Lung (tissue), 12 donors: ENCODE measurements around the gene GCM1. TPM values are rescaled to one million over a fixed set of nuclear protein-coding genes. Genes with fewer than 3 reads are reported as not detected.

Source experiments
- ATAC-seq: fragments of 200-7000 bp; cut with Tn5 transposase; one replicate; pipeline ENCODE4 v1.9.1; 2020; ENCODE audit warnings: moderate number of reproducible peaks; ENCODE audit not compliant: insufficient read depth, low FRiP score
- DNase-seq, 3 donors: peaks; one replicate each; pipeline ENCODE4 v3.0.0-alpha.2; 2013 to 2017
- H3K27ac ChIP-seq, 2 donors: one replicate each; pipeline ENCODE4 v1.5.1; 2013; ENCODE audit warnings: mild to moderate bottlenecking in 2 of 2, moderate library complexity in 2 of 2, control low read depth in 1 of 2, inconsistent platforms in 1 of 2, low read depth in 1 of 2, low read length in 1 of 2
- H3K27me3 ChIP-seq, 3 donors: one replicate each; pipeline ENCODE4 v1.5.1; 2013; ENCODE audit warnings: low read length in 2 of 3; ENCODE audit not compliant: control insufficient read depth in 3 of 3, insufficient read depth in 3 of 3
- H3K36me3 ChIP-seq, 4 donors: one replicate each; pipeline ENCODE4 v1.5.1; 2013; ENCODE audit warnings: low read length in 4 of 4, mild to moderate bottlenecking in 1 of 4, moderate library complexity in 1 of 4; ENCODE audit not compliant: control insufficient read depth in 4 of 4, insufficient read depth in 4 of 4
- H3K4me1 ChIP-seq, 5 donors: one replicate each; pipeline ENCODE4 v1.5.1; 2013; ENCODE audit warnings: low read length in 5 of 5, mild to moderate bottlenecking in 2 of 5, moderate library complexity in 1 of 5; ENCODE audit not compliant: control insufficient read depth in 5 of 5, insufficient read depth in 5 of 5
- H3K4me3 ChIP-seq: one replicate; pipeline ENCODE4 v1.5.1; 2013; ENCODE audit warnings: mild to moderate bottlenecking, control low read depth, moderate library complexity
- H3K9ac ChIP-seq, 2 donors: one replicate each; pipeline ENCODE4 v1.5.1; 2013; ENCODE audit warnings: low read length in 2 of 2, control low read depth in 1 of 2; ENCODE audit not compliant: insufficient read depth in 1 of 2
- H3K9me3 ChIP-seq, 4 donors: one replicate each; pipeline ENCODE4 v1.5.1; 2013; ENCODE audit warnings: low read length in 3 of 4, mild to moderate bottlenecking in 1 of 4, moderate library complexity in 1 of 4; ENCODE audit not compliant: control insufficient read depth in 4 of 4, insufficient read depth in 3 of 4
- CTCF ChIP-seq: IDR thresholded peaks from 2 replicates; pipeline ENCODE4 v1.5.1; 2012; ENCODE audit warnings: mild to moderate bottlenecking; ENCODE audit errors: control extremely low read depth, extremely low read depth
- WGBS, 2 donors: extraction: QIAGEN DNeasy Blood & Tissue Kit; methylation state at CpG; one replicate each; pipeline ENCODE4 v1.1.7; 2013; 5-methylcytosine and 5-hydroxymethylcytosine counted together
- polyA plus RNA-seq, 2 donors: library from polyadenylated mRNA; stranded (reverse); fragments of 200-250 nt; gene quantifications; one replicate each; pipeline ENCODE4 v1.2.1, GENCODE V29; 2013
- total RNA-seq, 2 donors: library from RNA; depleted of rRNA in 1 of 2; stranded (reverse); fragments of >200 nt in 1 of 2; gene quantifications; one replicate each; pipeline ENCODE4 v1.2.1, GENCODE V29; 2014 to 2021
- donor health status: control.
- donor health status: control.
- donor health status: Bipolar disorder and iron deficiency.
- donor health status: healthy.
- donor health status: DM: yes; HTN: yes; CAD: no.

Gene GCM1
- total and polyA plus RNA-seq, 4 donors = 0.03 to 0.10 (median 0.09) TPM; not detected in 1

- Histone ChIP-seq H3K27me3 (no peaks in the 10 kb centered on the region), H3K9me3 (peaks cover 0 to 4% (median 1%) of the 10 kb centered on the region in 4 donors), H3K27ac (peak overlapping the region in 1 of 2 donors; percentile 15), H3K9ac (no peak overlapping the region), H3K4me1 (peaks cover 0 to 4% (median 0%) of the 10 kb centered on the region in 5 donors), H3K36me3 (no peaks in the 10 kb centered on the region), H3K4me3 (no peak overlapping the region)
- 45 to 52% methylated on average over 1 of the region's 1 CpG for whole genome bisulfite sequencing, 2 donors
- DNase-seq = no peak
- ATAC-seq = no peak
- TF ChIP-seq CTCF = no peak
Measured at GRCh38 chr6:53112871-53113270, 35.8 kb downstream of the GCM1 start.

- Histone ChIP-seq H3K4me3 (no peak overlapping the region), H3K9ac (no peak overlapping the region), H3K36me3 (no peaks in the 10 kb centered on the region), H3K4me1 (peaks cover 0 to 4% (median 0%) of the 10 kb centered on the region in 5 donors), H3K9me3 (peaks cover 0 to 4% (median 1%) of the 10 kb centered on the region in 4 donors), H3K27ac (peak overlapping the region in 1 of 2 donors; percentile 15), H3K27me3 (no peaks in the 10 kb centered on the region)
- peak; percentile 81 for ATAC-seq
- peak; percentile 14 to 50 (median 31) for DNase-seq
- TF ChIP-seq CTCF = no peak
Measured at GRCh38 chr6:53112404-53112803, 36.2 kb downstream of the GCM1 start.

GRCh38 chr6:53111865-53112264 is 36.8 kb downstream of the GCM1 start:
- TF ChIP-seq CTCF = no peak
- H3K27me3 ChIP-seq = no peaks in the 10 kb centered on the region
- H3K9ac ChIP-seq = no peak overlapping the region
- ATAC-seq = no peak
- WGBS, 2 donors = 75 to 83% methylated on average over 6 of the region's 6 CpGs
- peaks cover 0 to 4% (median 1%) of the 10 kb centered on the region in 4 donors for H3K9me3 ChIP-seq
- H3K4me3 ChIP-seq = no peak overlapping the region
- H3K27ac ChIP-seq = peak overlapping the region in 1 of 2 donors; percentile 49
- DNase-seq = no peak
- no peaks in the 10 kb centered on the region for H3K36me3 ChIP-seq
- peaks cover 0 to 4% (median 0%) of the 10 kb centered on the region in 5 donors for H3K4me1 ChIP-seq

- Histone ChIP-seq H3K9ac (no peak overlapping the region), H3K9me3 (no peaks in the 10 kb centered on the region), H3K4me3 (no peak overlapping the region), H3K4me1 (peaks cover 0 to 4% (median 0%) of the 10 kb centered on the region in 5 donors), H3K36me3 (no peaks in the 10 kb centered on the region), H3K27ac (no peak overlapping the region), H3K27me3 (no peaks in the 10 kb centered on the region)
- 68 to 84% methylated on average over 2 of the region's 2 CpGs for WGBS, 2 donors
- TF ChIP-seq CTCF = no peak
- no peak for DNase-seq
- no peak for ATAC-seq
Measured at GRCh38 chr6:53109612-53110011, 39.0 kb downstream of the GCM1 start.
